Loucy (cell line): ENCODE measurements around the gene PRDM12.

Experiments
- H2AFZ ChIP-seq: fragments of 200-600 bp; sonication (generic); 2 replicates; pipeline ENCODE4 v1.6.0; 2016; ENCODE audit warnings: antibody characterized with exemption, mild to moderate bottlenecking, low read length, moderate library complexity
- H3F3A ChIP-seq: fragments of 200-600 bp; 2 replicates; pipeline ENCODE4 v1.6.0; 2016; ENCODE audit warnings: antibody characterized with exemption, low read depth, mild to moderate bottlenecking
- H3K27me3 ChIP-seq: fragments of 200-600 bp; sonication (generic); 2 replicates; pipeline ENCODE4 v1.6.1; 2014; ENCODE audit warnings: low read length, mild to moderate bottlenecking; ENCODE audit not compliant: insufficient read depth, poor library complexity, severe bottlenecking
- H3K36me3 ChIP-seq: fragments of 200-600 bp; sonication (generic); 2 replicates; pipeline ENCODE4 v1.6.1; 2016; ENCODE audit warnings: low read length; ENCODE audit not compliant: insufficient read depth
- H3K4me1 ChIP-seq: fragments of 200-600 bp; sonication (generic); 2 replicates; pipeline ENCODE4 v1.5.1; 2014; ENCODE audit warnings: low read length, mild to moderate bottlenecking; ENCODE audit not compliant: insufficient read depth, poor library complexity, severe bottlenecking
- H3K4me2 ChIP-seq: fragments of 200-600 bp; sonication (generic); 2 replicates; pipeline ENCODE4 v1.6.0; 2014; ENCODE audit warnings: antibody characterized with exemption, low read length, low read depth, mild to moderate bottlenecking; ENCODE audit not compliant: poor library complexity, severe bottlenecking
- H3K4me3 ChIP-seq: fragments of 200-600 bp; sonication (generic); 2 replicates; pipeline ENCODE4 v1.5.1; 2014; ENCODE audit warnings: low read length, mild to moderate bottlenecking, mixed read lengths; ENCODE audit not compliant: poor library complexity, severe bottlenecking
- H3K79me2 ChIP-seq: fragments of 200-600 bp; sonication (generic); 2 replicates; pipeline ENCODE4 v1.6.1; 2014; ENCODE audit warnings: low read length; ENCODE audit not compliant: insufficient read depth
- H3K9ac ChIP-seq: fragments of 200-600 bp; sonication (generic); 2 replicates; pipeline ENCODE4 v1.6.0; 2014; ENCODE audit warnings: mild to moderate bottlenecking, low read depth, low read length, moderate library complexity; ENCODE audit not compliant: poor library complexity, severe bottlenecking
- H3K9me2 ChIP-seq: fragments of 200-600 bp; sonication (generic); replicated peaks from 2 replicates; pipeline ENCODE4 v1.6.1; 2016; ENCODE audit warnings: low read depth, low read length, mixed read lengths
- H3K9me3 ChIP-seq: fragments of 200-600 bp; sonication (generic); 2 replicates; pipeline ENCODE4 v1.6.1; 2014; ENCODE audit warnings: mild to moderate bottlenecking, antibody characterized with exemption, low read length, low read depth; ENCODE audit not compliant: insufficient read depth
- H4K20me1 ChIP-seq: fragments of 200-600 bp; sonication (generic); 2 replicates; pipeline ENCODE4 v1.6.0; 2014; ENCODE audit warnings: antibody characterized with exemption, low read length, mild to moderate bottlenecking; ENCODE audit not compliant: insufficient read depth, poor library complexity, severe bottlenecking
- CTCF ChIP-seq: fragments of 200-600 bp; sonication (generic); conservative IDR thresholded peaks from 2 replicates; pipeline ENCODE4 v1.5.1; 2014; ENCODE audit warnings: mild to moderate bottlenecking, antibody characterized with exemption, low read length
- EZH2phosphoT487 ChIP-seq: fragments of 200-600 bp; IDR thresholded peaks from 2 replicates; pipeline ENCODE4 v1.6.1; 2018; ENCODE audit warnings: antibody characterized with exemption, mild to moderate bottlenecking, moderate library complexity, borderline replicate concordance

PRDM12 gene

GRCh38 chr9:130680836-130681768 lies 16.7 kb downstream of the PRDM12 start:
- Histone ChIP-seq H3K79me2 (no peaks in the 10 kb centered on the region), H3K36me3 (no peaks in the 10 kb centered on the region), H3F3A (no peaks in the 10 kb centered on the region), H2AFZ (peak overlapping the region; percentile 73; the same call in 1 of the 2 replicates), H4K20me1 (no peaks in the 10 kb centered on the region), H3K4me3 (peak overlapping the region; percentile 72), H3K4me2 (peak overlapping the region; percentile 85), H3K27me3 (no peaks in the 10 kb centered on the region), H3K9ac (peak overlapping the region; percentile 56), H3K9me2 (no peaks in the 10 kb centered on the region), H3K9me3 (no peaks in the 10 kb centered on the region), H3K4me1 (peaks cover 4% of the 10 kb centered on the region)
- TF ChIP-seq CTCF (no peak), EZH2phosphoT487 (no peak)

DNA sequence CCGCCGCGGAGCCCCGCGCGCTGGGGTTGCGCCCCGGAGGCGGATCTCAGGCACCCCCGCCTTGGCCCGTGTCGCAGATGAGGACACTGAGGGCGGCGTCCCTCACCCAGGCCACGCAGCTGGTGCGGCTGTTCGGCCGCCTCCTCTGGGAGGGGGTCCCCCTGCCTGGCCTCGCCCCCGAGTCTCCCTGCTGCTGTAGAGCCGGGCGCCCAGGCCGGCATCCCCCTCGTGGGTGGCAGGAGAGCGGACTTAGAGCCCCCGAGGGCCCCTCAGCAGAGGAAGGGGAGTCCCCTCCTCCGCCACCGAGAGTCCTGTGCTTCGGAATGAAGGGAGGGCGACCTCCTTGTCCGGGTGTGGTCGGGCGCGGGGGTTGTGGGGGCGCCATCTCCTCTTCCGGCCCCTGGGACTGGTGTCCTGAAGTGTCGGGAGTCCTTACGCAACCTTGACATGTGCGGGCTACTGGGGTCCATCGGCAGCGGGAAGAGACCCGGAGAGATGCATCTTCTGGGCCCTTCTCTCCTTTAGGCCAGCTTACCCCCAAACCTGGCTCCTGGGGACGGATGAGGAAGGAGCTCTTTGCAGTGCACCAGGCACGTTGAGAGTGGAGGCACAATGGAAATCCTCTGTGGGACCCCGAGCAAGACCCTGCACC lies 17.5 kb downstream of the PRDM12 start:
- H3K9ac ChIP-seq = peak overlapping the region; percentile 56
- TF ChIP-seq EZH2phosphoT487 (no peak), CTCF (no peak)
- no peaks in the 10 kb centered on the region for H4K20me1 ChIP-seq

GRCh38 chr9:130682421-130683121 lies 18.2 kb downstream of the PRDM12 start:
- Histone ChIP-seq H2AFZ (peak overlapping the region; percentile 73), H3K4me1 (peaks cover 4% of the 10 kb centered on the region), H3K9me2 (no peaks in the 10 kb centered on the region), H3K4me3 (peak overlapping the region; percentile 72), H3K9ac (peak overlapping the region; percentile 56), H3F3A (no peaks in the 10 kb centered on the region), H3K79me2 (no peaks in the 10 kb centered on the region), H3K4me2 (peak overlapping the region; percentile 85), H3K27me3 (no peaks in the 10 kb centered on the region), H3K9me3 (no peaks in the 10 kb centered on the region), H4K20me1 (no peaks in the 10 kb centered on the region), H3K36me3 (no peaks in the 10 kb centered on the region)
- no peak for TF ChIP-seq EZH2phosphoT487
- peak; percentile 61 for TF ChIP-seq CTCF

More for the DNA sequence above, 17.5 kb downstream of the PRDM12 start:
- Histone ChIP-seq H3K4me2 (peak overlapping the region; percentile 85), H3F3A (no peaks in the 10 kb centered on the region), H3K27me3 (no peaks in the 10 kb centered on the region), H3K36me3 (no peaks in the 10 kb centered on the region), H3K9me3 (no peaks in the 10 kb centered on the region), H3K4me3 (peak overlapping the region; percentile 72), H3K79me2 (no peaks in the 10 kb centered on the region), H3K4me1 (peaks cover 4% of the 10 kb centered on the region), H2AFZ (peak overlapping the region; percentile 73), H3K9me2 (no peaks in the 10 kb centered on the region)
